GM19023 (cell line): Measurements from ENCODE around the gene ACTL7A.
"Not testable (repeated sequence)": the region's sequence is repeated elsewhere in the genome, so short reads cannot be mapped to it uniquely, and the experiment has no call there.

Experiments
- ATAC-seq: cut with Tn5 transposase; IDR thresholded peaks from one replicate; pipeline ENCODE4 v1.9.1; 2021; ENCODE audit warnings: mild to moderate bottlenecking, moderate library complexity; ENCODE audit not compliant: unreplicated experiment

ACTL7A gene

DNA sequence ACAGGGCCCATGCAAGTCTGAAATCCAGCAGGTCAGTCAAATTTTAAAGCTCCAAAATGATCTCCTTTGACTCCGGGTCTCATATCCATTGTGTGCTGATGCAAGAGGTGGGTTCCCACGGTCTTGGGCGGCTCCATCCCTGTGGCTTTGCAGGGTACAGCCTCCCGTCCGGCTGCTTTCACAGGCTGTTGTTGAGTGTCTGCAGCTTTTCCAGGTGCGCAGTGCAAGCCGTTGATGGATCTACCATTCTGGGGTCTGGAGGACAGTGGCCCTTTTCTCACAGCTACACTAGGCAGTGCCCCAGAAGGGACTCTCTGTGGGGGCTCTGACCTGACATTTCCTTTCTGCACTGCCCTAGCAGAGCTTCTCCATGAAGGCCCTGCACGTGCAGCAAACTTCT is 13.8 kb upstream of the ACTL7A start:
- not testable (repeated sequence) for ATAC-seq

- ATAC-seq = no peak
These were observed 11.7 kb upstream of the ACTL7A start for GRCh38 chr9:108850293-108850897.

GRCh38 chr9:108851138-108851537 is 10.9 kb upstream of the ACTL7A start:
- no peak for ATAC-seq

GRCh38 chr9:108852079-108852478 is 10.0 kb upstream of the ACTL7A start:
- ATAC-seq = no peak

GRCh38 chr9:108854094-108854493 is 8.0 kb upstream of the ACTL7A start:
- no peak for ATAC-seq

GRCh38 chr9:108854641-108855528 is 7.2 kb upstream of the ACTL7A start:
- ATAC-seq = no peak

DNA sequence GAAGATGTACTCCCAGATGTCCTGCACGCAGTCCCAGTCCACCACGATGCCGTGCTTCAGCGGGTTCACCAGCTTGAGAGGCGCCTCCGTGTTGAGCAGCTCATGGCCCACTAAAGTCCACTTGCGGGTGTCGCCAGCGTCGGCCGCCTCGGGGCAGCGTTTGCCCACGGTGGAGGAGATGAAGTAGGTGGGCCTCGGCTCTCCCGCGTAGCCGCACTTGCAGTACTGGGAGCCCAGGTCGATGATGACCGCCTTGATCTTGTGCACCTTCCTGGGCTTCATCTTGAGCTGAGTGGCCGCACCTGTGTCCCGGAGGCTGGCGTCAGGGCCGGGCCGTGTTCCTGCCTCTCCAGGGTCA is 6.6 kb upstream of the ACTL7A start:
- no peak for ATAC-seq

GRCh38 chr9:108855888-108856287 is 6.2 kb upstream of the ACTL7A start, which contains the start of gene ACTL7B:
Gene ACTL7B (minus strand): TSS chr9:108855986. CDS start chr9:108855930, 56 bp downstream.
- no peak for ATAC-seq

DNA sequence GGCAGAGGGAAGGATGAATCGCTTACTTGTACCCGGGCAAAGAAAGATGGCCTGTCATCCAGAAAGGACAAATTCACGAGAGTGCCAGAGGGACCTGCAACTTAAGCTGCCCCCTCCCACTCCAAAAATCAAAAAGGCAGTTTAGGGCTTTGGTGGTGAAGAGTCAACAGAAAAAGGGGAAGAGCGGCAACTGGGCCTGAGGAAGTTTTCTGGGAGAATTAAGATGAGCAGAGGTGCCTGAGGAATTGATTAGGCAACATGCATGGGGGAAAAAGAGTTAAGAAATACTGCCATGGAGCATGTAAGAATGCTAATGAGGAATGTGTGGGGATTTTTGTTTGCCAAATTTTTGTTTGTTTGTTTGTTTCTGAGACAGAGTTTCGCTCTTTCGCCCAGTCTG is 4.5 kb upstream of the ACTL7A start:
- ATAC-seq = no peak

- ATAC-seq = peak; percentile 62
These were observed 2.5 kb upstream of the ACTL7A start for GRCh38 chr9:108859459-108860114.

DNA sequence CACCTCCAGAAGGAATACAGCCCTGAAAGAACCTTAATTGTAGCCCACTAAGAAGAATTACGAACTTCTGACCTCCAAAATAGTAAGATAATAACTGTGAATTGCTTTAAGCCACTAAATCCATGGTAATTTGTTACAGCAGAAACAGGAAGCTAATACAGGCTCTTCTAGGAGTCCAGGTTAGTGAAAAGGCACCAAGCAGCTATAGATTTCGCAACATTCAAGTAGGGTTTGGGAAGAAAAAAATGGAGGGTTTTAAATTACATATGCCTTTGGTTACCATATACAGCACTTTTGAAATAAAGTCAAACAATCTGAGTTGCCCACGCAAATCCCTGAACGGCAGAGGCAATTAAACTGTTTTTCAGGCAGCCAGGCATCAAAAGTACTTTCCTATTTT is 1.7 kb upstream of the ACTL7A start:
- ATAC-seq = no peak

- ATAC-seq = no peak
These were observed 1.3 kb upstream of the ACTL7A start for GRCh38 chr9:108860764-108861163.

GRCh38 chr9:108861464-108861863 is 602 bp upstream of the ACTL7A start:
- ATAC-seq = no peak

DNA sequence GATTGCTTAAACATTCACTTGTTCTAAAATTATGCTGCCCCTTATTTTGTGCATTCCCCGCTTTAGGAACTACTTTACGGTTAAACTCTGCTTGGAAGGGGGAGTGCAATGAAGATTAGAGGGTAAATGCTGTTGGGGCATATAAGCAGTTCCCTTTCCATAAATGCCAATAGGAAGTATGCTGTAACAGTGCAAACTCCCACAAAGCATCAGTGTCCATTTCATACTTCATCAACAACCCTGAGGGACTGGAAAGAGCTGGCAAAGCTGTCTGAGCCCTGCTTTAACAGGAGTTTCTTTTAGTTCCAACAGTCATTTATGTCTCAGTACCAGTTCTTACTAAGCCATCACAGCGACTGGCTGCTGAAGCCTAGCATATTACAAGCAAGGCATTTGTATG is 1.8 kb downstream of the ACTL7A start:
- ATAC-seq = no peak

DNA sequence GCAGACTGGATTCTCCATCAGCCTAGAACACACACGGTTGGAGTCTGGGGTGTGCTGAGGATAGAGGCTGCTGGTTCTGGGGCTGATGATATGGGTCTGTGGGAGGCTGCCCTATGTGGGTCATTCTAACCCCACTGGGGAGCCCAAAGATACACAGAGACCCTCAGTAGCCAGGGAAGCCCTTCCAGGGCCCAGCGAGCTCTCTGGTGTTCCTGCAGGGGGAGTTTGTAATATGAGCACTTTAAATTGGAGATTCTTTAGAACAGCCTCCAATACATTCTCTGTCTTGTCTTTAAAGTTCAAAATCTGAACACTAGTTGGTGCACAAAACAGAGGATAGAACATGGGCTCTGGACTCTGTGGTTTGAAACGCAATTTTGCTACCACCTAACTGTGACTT is 2.4 kb downstream of the ACTL7A start:
- ATAC-seq = no peak

DNA sequence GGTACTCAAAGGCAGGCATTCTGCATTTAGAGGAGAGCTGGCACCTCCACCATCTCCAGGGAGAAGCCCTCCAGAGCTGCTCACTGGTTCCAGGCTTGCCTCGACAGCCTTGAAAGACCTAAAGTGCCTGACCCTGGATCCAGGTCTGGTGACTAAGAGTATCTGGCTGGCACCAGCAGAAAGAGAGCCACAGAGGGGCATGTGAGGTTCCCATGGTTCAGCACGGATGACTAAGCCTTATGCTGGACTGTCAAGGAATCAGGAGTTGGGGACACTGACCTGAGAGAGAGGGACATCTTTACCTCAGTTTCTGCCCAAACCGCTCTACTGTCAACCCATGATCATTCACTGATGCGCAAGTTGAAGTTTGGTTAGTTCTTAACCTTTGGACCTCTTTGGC is 3.0 kb downstream of the ACTL7A start:
- no peak for ATAC-seq

DNA sequence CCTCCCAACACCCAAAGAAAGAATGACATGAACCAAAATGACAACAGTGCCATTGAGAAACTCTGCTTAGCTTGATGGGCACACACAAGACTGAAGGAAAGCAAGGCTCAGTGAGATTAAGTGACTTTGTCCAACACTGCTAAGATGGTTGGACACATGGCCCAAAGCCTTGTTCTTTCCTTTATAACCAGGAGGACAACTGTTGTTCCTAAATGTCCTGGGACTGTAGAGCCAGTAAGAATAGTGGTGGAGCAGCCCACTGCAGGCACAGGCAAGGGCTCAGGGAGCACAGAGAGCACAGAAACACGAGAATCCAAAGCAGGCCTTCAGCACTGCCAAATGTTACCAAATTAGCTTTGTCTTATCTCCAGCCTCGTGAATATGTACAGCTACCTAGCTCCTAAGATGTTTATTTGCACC is 3.9 kb downstream of the ACTL7A start:
- no peak for ATAC-seq

DNA sequence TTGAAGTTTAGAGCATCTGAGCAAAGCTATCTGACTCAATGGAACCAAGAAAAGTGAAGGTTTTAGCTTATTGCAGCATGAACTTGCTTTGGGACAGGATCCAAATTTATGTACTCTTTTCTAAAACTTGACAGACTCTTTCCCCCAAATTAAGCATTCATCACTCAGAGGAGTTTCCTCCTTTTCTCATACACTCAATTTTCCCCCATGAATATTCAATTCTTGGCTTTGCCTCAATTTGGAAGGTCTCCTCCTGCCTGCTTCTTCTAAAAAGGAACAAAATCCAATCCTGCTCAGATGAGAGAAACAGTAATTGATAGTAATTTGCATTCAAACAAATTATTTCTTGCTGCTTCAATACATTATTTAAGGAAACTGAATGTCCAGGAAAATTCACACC is 5.0 kb downstream of the ACTL7A start:
- ATAC-seq = no peak

GRCh38 chr9:108867829-108868228 is 5.8 kb downstream of the ACTL7A start:
- ATAC-seq = no peak

GRCh38 chr9:108869092-108869725 is 7.1 kb downstream of the ACTL7A start:
- ATAC-seq = no peak

DNA sequence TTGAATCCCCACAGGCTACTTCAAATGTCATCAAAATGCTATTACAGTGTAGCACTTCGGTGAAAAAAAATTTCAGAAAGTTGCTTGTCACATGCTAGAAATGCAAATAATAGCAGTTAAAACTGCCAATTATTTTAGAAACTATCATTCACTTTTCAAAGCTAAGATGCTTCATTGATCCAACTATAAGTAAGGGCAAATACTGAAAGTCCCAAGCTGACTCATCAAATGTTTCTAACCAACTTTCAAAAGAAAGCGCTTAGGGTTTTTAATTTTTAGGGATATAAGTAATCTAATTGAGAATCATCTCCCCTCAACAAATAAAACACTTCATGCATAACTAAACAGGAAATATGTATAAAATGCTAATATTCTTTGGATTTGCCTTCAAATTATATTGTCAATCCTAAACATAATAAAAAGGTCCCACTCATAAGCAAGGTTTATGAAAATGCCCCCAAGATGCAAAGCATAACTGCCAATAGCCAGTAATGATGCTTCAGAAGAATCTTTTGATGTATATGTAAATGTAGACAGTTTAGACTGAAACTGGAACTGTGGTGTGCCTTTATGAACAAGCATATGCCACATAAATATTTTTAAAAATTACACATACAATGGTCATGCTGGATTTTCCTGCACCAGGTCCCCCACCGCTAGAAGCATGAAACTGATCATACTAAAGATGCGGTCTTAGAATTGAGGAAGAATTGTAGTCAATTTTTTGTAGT is 12.2 kb downstream of the ACTL7A start:
- ATAC-seq = no peak
